HuH-7 (cell line): ENCODE data around the gene CYP24A1.
"Not testable (repeated sequence)": the region's sequence is repeated elsewhere in the genome, so short reads cannot be mapped to it uniquely, and the experiment has no call there.

Source experiments
- DNase-seq: peaks from one replicate; pipeline ENCODE4 v3.0.0; 2011; ENCODE audit warnings: low spot score

The CYP24A1 gene

DNA sequence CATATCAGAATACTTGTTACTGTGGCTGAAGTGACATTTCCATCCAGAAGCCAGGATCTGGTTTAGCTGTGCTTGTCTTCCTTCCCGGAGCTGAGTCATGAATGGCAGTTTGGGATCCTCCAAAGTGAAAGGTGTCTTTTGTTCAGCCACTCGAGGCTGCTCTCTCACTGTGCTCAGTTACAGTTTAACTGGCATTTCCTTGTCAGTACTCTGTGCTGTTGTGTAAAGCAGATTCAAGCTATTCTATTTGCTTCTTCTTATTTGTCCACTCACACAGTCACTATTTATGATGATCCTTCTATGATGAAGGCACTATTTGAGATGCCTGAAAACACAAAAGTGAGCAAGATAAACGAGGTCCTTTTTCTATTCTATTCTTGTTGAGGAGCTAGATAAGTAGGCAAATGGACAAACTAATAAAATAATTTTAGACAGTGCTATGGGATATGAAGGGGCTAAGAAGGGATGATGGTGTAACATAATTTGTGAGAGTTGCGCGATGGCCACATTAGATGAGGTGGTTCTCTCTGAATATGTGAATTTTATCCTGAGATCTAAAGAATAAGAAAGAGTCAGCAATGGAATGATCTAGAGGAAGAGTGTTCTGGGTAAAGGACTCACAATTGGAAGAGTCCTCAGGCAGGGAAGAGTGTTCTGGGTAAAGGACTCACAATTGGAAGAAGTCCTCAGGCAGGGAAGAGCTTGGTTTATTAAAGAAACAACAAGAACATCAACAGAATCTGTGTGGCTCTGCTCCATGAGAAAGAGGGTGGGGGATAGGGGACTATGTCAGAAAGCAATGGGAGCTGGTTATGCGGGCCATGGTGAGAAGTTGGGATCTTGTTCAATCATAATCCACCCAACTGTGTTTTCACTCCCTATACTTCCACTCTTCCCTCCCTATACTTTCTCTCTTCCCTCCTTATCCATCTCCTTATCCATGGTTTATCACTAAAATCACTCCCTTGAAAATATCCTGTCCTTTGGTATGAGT is 40.1 kb downstream of the CYP24A1 start:
- DNase-seq, result no peak

DNA sequence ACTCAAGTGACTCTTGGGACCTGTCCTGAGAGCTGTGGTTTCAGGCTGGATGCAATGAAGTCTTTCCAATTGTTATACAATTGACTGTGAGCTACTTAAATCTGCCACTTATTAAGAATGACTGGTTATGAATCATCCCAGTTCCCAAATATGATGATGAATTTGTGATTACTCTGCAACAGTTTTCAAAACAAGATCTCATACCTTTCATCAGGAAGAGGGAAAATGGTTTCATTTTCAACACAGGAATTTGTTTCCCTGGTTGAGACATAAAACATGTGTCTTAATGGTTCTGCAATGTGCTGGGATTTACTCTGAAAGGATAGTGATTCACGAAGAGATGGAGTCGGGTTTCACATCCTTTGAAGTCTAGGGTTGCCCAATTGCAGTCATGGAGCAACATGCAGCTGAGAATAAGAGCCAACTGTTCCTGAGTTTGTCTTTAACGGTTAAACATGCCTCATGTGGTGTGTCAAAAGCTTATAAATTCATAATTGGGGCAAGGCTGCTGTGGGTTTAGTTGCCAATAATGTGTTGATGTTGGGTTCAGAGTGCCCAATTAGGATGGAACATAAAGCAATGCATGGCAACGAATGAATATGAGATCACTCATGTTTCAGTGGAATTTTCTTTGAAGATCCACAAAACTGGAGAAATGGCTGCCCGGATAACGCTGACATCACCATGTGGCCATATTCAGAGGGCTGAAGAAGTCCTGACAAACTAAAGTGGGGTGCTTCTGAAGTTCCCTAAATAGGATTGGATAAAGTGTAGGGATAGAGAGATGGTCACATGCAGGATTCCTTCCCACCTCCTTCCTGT is 41.0 kb downstream of the CYP24A1 start:
- DNase-seq, result peak; percentile 52

DNA sequence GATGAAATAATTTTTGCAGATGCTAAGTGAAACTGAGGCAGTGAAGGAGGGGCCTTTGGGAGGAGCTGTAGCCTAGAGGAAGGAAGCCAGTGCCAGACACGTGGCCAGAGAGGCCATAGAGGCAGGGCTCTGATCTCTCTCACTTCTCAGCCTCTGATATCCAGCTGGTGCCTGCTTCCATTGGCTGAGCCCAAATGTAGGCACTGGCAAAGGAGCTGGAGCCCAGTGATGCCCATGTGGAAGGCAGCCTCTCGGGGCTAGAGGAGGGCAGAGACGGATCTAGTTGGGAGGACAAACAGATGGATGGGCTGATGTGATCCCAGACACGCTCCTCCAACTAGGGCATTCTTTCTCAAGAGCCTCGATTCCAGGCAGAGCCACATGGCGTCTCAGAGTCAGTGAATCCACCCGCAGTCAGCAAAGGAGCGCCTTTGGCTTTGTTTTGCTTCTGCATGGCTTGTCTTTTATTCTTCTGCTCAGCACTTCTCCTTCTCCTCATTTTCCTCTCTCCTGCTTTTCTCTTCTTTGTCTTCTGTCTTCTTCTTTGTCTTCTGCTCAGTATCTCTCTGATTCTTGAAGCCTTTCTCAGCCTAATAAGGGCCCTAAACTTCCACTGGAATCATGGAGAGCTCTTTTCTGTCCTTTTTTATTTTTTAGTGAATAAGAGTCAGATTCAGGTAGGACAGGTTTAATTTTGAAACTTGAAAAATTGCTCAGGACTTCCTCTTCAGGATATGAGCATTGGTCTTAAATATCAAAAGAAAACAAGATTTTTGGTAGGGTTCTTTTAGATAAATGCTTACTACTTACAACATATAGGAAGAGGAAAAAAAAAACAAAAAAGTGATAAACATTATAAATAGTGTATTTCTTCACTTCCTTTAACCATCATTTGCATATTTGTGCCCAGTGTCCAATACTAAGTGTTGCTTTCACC is 41.8 kb downstream of the CYP24A1 start:
- DNase-seq, result no peak

DNA sequence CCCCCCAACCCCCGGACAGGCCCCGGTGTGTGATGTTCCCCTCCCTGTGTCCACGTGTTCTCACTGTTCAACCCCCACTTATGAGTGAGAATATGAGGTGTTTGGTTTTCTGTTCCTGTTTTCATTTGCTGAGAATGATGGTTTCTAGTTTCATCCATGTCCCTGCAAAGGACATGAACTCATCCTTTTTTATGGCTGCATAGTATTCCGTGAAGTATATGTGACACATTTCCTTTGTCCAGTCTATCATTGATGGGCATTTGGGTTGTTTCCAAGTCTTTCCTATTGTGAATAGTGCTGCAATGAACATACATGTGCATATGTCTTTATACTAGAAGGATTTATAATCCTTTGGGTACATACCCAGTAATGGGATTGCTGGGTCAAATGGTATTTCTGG is 42.7 kb downstream of the CYP24A1 start:
- not testable (repeated sequence) for DNase-seq

DNA sequence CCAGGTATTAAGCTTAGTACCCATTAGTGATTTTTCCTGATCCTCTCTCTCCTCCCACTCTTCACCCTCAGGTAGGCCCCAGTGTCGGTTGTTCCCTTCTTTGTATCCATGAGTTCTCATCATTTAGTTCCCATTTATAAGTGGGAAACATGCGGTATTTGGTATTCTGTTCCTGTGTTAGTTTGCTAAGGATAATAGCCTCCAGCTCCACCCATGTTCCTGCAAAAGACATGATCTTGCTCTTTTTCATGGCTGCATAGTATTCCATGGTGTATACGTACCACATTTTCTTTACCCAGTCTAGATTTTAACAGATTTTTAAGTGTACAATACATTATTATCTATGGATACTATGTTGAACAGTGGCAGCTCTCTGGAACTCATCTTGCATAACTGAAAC is 44.4 kb downstream of the CYP24A1 start:
- DNase-seq, result no peak

DNA sequence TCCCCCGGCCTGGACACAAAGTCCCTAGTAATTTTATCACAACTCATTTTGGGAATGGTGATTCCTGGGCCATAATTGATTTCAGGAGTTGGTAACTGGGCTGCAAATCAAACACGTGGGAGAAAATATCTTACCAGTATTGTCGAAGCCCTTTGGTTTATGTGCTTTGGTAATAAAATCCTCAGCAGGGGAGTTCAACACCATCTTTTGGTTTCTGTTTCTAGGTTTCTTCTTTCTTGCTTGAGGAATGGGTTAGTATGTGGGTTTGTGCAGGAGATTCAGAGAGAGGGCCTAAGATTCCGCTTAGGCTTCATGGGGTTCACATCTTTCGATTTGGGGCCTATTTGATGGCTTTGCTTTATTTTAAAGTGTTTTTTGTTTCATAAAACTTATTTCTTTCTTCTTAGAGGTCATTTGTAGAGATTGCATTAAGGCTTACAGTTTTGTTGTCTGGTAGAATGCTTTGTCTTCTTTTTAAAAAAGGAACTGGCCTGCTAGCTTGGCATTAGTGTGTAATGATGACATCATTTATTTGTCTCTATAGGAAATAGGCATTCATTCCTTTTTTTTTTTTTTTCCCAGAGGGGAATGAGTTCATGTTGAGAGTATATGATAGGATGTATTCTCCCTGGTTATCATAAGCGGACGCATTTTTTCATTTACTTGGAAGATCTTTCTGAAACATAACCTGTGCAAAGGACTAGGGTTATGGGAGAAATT is 45.8 kb downstream of the CYP24A1 start:
- DNase-seq, result no peak

DNA sequence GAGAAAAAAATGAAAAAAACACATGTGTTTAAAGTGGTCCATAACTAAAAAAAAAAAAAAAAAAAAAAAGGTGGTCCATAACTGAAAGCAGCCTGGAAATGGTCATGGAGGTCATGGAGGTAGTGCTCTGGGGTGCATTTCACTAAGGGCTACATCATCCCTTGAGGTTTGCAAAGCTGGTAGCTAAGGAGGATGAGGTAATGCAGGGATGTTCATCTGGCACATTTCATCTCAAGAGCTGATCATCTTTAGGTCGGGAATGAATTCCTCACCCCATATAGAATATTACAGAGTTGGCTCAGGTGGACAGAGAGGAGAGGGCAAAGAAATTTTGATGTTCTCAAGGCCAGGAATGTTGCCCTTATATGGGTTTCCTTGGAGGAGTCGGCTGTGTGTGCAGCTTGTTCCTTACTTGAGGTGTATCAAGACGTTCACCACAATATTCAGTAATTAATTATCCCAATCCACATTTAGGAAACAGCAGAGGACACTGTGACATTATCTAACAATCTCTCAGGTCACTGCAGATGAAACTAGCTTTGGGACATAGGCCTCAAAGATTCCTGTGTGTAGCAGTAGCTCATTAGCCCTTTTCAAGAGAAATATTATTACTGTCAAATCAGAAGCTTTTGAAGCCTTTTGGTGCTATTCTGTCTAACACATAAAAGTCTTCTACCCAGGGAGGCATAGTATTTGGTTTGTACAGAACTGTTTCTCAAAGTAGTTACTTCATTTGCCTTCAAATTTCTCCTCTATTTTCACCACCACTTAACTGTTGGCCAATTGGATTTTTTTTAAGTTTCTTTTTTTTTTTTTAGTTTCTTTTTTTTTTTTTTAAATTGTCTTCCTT is 46.8 kb downstream of the CYP24A1 start:
- no peak for DNase-seq

DNA sequence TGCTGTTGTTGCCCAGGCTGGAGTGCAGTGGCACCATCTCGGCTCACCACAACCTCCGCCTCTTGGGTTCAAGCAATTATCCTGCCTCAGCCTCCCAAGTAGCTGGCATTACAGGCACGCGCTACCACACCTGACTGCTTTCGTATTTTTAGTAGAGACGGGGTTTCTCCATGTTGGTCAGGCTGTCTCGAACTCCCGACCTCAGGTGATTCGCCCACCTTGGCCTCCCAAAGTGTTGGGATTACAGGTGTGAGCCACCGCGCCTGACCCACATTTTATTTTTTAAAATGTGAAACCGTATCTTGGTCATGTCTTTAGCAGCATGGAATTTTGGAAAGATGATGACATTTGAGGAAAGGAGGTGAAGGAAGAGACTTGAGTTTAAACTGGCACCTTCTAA is 47.5 kb downstream of the CYP24A1 start:
- not testable (repeated sequence) for DNase-seq

DNA sequence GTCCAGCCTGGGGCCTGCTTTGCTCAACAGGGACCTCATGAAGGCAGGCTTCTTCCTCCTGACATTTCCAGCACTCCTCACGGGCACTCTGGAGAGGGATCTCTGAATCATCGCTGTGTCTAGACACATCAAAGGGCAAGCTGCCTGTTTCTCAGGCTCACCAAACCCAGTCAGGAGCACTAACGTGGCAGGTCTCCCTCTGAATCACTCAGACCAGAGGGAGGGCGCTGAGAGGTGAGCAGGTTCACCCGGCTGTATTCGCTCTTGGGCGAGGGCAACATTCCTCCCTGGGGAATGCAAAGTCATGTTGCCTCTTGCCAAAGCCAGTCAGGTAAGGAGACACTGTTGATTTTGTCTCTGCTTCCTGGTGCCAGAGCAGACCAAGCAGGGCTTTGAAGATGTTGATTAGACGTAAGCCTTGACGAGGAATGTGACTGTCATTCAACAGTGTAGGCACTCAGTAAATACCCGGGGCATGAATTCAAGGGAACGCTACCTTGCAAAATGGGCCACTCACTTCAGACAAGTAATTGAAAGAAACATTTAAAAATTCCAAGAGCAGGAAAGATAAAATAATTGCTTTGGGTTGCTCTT is 50.1 kb downstream of the CYP24A1 start:
- peak; percentile 52 for DNase-seq

DNA sequence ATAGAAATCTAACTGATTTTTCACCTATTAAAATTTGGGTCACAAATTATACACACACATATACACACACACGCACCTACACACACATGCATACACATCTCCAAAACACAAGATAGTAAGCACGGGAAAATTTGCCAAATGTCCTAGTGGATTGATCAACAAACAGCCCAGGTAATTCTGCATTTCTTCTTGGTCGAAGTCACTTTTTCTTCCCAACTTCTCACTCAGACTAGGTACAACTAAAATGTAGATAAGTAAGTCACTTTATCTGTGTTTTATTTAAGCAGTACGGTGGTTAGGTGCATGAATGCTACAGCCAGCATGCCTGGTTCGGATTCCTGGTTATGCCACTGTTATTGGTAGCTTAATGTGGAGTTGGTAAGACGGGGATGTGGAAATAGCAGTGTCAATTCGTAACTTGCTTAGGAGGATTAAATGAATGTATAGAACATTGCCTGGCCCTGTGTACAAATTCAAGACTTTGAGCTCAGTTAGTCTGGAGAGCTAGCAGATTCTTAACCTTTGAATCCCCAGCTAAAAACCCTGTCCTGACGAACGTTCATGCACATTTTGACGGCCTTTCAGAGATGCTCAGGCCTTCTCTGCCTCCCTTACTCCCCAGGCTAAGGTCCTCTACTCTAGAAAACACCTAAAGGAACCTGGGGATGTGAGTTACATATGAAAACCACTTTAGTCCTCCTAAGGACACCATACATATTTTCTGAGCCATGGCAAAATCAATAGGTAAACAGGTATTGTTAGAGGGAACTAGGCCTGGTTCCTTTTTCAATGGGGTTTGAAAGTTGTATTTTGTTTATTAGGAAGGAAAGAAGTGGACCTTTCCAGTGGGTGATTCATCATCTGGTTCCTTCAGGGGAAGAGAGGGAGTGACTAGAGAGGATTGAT is 50.9 kb downstream of the CYP24A1 start:
- no peak for DNase-seq

DNA sequence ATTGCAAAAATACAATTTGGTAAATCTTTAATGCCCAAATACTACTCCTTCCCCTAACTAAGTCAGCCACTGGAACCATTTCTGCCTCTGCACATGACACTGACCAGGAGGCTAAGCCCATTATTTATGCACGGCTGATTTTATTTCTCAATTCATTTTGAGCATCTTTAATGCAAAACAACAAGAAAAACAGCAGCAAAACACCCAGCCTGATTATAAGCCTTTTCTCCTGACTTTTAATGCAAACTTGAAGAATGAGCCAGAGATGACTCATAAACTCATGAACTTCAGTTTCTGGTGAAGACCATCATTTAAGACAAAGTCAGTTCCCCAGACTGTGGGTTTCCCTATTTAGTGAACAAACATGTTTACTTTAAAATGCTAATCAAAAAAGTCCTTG is 51.6 kb downstream of the CYP24A1 start:
- DNase-seq, result no peak

DNA sequence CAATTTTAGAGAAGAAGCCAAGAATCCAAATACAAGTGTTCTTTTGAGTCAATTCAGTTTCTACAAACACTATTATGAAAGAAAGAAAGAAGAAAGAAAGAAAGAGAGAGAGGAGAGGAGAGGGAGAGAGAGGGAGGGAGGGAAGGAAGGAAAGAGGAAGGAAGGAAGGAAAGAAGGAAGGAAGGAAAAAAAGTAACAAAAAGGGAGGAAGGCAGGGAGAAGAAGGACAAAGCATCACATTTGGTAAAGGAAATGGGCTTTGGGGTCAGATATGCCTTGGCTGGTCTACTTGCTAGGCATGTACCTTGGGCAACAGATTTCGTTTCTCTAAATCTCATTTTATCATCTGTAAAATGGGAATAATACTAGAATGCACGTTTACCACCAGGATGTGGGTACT is 54.0 kb downstream of the CYP24A1 start:
- DNase-seq, result no peak

DNA sequence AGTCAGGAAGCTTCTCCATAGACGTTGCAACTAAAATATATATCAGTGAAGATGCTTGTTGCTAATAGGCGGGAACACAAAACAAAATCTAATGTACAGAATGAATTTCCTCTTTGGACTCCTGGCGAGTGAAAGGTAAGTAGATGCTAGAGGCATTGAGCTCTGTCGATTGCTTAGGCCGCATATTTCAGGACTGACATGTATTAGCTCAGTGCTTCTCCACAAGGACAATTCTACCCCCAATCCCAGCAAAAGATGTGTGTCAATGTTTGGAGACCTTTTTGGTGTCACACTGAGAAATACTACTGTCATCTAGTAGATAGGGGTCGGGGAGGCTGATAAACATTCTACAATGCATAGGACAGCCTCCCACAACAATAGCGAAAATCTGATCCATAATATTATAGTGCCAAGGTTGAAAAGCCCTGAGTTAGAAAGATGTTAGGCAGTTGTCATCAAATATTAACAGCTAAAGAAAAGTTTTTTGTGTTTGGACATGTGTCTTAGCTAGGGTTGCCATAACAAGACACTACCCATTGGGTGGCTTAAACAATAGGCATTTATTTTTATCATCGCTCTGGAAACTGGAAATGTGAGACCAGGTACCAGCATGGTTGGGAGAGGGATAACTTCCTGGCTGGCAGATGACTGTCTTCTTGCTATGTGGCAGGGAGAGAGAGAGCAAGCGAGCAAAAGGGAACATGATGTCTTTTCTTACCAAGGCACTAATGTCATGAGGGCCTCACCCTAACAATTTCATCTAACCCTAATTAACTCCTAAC is 55.4 kb downstream of the CYP24A1 start:
- no peak for DNase-seq

DNA sequence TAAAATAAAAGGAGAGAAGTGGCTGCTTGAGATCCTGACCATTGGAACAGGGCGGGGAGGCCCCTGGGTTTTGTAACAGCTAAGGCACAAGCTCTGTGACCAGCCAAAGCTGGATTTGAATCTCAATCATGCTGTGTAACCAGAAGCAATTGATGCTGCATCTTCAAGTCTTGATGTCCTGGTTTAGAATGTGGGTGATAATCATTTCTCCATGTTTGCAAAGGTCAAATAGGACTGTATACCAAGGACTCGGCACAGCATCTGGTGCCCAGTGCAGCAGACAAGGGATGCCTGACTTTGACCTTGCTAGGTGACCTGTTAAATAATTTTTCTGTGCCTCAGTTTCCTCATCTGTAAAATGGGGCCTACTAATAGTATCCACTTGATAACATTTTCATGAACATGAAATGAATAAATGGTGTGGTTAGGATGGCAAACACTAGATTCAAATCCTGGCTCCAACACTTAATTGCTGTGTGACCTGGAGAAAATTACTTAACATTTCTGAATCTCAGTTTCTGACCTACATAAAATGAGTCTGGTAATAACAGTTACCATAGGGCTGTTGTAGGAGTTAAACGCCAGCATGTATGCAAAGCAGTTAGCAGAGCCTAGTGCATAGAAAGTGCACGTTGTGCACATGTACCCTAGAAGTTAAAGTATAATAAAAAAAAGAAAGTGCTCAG is 57.1 kb downstream of the CYP24A1 start:
- DNase-seq, result no peak

DNA sequence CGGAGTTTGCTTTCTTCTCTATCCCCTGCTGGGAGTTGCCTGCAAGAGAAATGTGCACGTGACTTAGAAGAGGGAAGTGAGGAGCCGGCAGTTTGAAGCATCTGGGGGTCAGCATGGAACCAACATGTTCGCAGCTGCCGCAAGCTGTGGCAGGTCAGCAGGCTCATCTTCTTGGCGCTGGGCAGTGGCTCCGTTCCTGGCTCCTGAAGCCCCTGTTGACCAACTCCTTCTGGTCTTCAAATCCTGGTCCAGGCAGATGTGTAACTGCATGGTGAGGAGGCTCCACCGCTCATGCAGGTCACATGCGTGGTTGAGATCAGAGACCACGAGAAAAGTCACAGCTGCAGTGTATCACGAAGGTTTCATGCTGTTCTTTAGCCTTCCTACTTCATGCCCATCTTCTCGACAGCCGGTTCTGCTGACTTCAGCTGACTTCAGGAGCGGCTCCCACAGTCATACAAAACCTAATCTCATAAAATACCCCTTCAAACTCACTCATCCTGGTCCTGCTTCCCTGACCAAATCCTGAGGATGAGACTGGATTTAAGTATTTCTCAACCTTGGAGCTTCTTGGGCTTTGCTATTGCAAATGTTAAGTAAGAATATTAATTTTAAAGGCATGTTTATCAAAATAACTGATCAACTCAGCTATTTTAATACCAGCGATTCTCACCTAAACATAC is 58.5 kb downstream of the CYP24A1 start:
- DNase-seq, result no peak

DNA sequence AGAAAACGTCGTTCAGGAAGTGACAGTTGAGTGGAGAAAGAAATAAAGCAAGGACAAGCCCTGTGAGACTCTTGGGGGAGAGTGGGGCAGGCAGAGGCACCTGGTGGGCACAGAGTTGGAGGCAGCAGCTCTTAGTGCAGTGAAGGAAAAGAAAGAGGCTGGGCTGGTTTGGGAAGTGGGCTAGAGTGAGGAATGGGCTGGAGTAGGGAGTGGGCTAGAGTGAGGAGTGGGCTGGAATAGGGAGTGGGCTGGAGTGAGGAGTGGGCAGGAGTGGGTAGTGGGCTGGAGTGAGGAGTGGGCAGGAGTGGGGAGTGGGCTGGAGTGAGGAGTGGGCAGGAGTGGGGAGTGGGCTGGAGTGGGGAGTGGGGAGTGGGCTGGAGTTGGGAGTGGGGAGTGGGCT is 59.7 kb downstream of the CYP24A1 start:
- DNase-seq, result no peak

DNA sequence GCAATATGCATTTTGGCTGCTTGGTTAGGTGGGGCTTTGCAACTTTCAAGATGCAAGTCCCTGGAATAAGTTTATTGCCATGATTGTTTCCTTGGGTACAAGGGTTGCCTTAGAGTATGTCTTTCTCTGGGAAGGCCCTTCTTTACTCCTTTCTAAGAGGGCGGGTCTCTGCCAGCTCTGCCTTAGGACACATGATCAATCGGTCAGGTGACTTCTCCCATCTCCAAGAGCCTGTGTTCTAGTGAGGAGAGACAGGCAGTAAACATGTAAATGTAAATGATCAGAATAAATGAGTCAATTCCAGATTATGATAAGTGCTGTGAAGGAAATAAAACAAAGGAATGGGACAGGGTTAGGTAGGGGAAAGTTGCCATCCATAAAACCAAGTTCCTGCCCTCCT is 60.2 kb downstream of the CYP24A1 start:
- DNase-seq, result no peak
